22Rv1 (cell line): ENCODE measurements around the gene TAF11L5.

ENCODE experiments used
- CTCF ChIP-seq: fragments of 450-650 bp; IDR thresholded peaks from 2 replicates; pipeline ENCODE4 v1.5.1; 2017; ENCODE audit warnings: mild to moderate bottlenecking
- ZFX ChIP-seq: fragments of 450-650 bp; IDR thresholded peaks from 2 replicates; pipeline ENCODE4 v1.6.1; 2017; ENCODE audit warnings: antibody characterized with exemption, borderline replicate concordance

DNA sequence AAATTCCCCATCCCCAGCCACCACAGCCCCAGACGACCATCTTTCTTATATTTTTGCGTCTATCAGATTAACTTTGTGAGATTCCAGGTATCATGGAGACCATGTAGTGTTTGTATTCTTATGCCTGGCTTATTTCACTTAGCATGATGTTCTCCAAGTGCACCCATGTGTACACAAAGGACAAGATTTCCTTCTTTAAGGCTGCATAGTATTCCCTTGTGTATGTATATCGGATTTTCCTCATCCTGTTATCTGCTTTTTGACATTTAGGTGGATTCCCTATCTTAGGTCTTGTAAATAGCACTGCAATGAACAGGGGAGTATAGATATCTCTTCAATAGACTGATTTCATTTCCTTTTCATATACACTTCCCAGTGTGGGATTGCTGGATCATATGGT, 32.3 kb upstream of the TAF11L5 start:
- TF ChIP-seq CTCF (no peak), ZFX (no peak)
